H1 (cell line): ENCODE results near the gene CD47. TPM values are rescaled to one million over a fixed set of nuclear protein-coding genes. Genes with fewer than 3 reads are reported as not detected.

ENCODE experiments used
- ASH2L ChIP-seq: fragments of 200-600, 300-600 bp; sonication (generic); IDR thresholded peaks from one replicate; pipeline ENCODE4 v1.7.1; 2017; ENCODE audit warnings: low read length
- NRF1 ChIP-seq: IDR thresholded peaks from 2 replicates; pipeline ENCODE4 v1.6.1; 2011; ENCODE audit warnings: mild to moderate bottlenecking, low read depth, low read length, improper control_type of control experiment
- POU5F1 ChIP-seq: IDR thresholded peaks from 2 replicates; pipeline ENCODE4 v1.6.1; 2011; ENCODE audit warnings: low read depth, mild to moderate bottlenecking, low read length, moderate library complexity
- polyA plus RNA-seq, 7 experiments: library from polyadenylated mRNA; depleted of rRNA in 3 of 7; stranded (reverse) in 5 of 7; unstranded in 2 of 7; fragments of >200 nt in 5 of 7; fragments of 200-250 nt in 2 of 7; gene quantifications; 1 replicate in 5 of 7; 2 replicates in 1 of 7; 4 replicates in 1 of 7; pipeline versions ENCODE4 v1.2.1 to v1.2.3, GENCODE V29; 2011 to 2013; ENCODE audit warnings: missing spikeins in 2 of 7, mixed read lengths in 2 of 7
- total RNA-seq: library from RNA; stranded (reverse); fragmentation: NEBNext Ultra II Directional; extraction: Animal tissue kit (Norgen Biotek cat#: 25700); gene quantifications from 2 replicates; pipeline ENCODE4 v1.2.1, GENCODE V29; 2021
- TF ChIP-seq, protein P1 (sequence below): fragments of 300-600 bp; sonication (generic); IDR thresholded peaks from 2 replicates; pipeline ENCODE4 v1.7.1; 2012; ENCODE audit warnings: low read length, moderate library complexity, mild to moderate bottlenecking, inconsistent platforms; ENCODE audit not compliant: insufficient replicate concordance

The CD47 gene
- total and polyA plus RNA-seq, 2 of the 8 experiments (the other 6 are each of a cell fraction or from before 2014, with no cell fraction given): 14.4 to 19.3 TPM

DNA sequence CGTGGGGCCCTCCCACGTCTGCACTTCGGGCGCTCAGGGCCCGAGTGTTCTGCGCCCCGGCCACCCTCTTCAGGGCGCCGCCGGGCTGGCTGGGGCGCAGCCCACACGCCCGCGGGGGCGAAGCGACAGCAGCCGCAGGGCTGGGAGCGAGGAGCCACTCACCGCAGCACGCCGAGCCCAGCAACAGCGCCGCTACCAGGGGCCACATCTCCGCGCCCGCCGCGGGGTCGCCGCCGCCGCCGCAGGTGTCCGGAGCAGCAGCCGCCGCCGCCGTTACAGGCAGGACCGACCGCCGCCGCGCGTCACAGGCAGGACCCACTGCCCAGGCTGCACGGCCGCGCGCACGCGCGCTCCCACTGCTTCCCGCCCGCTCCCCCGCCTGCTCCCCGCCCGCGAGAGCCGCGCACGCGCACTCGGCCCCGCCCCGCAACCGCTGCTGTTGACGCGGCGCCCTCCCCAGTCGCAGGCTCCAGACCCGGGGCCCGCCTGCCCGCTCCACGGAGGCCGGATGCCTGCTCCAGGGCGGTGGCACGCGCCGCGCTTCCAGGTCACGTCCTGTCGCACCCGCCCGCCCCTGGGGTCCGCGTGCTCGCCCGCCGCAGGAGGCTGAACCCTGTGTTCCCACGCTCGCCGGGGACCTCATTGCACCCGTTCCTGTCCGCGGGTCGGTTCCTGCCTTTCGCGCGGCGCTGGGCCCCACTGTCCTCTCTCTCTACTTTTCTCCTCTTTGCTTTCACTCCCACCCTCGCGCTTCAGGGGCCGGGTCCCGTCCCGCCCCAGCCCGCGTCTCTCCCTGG lies at the start of gene CD47 (continued):
- TF ChIP-seq, protein P1, sequence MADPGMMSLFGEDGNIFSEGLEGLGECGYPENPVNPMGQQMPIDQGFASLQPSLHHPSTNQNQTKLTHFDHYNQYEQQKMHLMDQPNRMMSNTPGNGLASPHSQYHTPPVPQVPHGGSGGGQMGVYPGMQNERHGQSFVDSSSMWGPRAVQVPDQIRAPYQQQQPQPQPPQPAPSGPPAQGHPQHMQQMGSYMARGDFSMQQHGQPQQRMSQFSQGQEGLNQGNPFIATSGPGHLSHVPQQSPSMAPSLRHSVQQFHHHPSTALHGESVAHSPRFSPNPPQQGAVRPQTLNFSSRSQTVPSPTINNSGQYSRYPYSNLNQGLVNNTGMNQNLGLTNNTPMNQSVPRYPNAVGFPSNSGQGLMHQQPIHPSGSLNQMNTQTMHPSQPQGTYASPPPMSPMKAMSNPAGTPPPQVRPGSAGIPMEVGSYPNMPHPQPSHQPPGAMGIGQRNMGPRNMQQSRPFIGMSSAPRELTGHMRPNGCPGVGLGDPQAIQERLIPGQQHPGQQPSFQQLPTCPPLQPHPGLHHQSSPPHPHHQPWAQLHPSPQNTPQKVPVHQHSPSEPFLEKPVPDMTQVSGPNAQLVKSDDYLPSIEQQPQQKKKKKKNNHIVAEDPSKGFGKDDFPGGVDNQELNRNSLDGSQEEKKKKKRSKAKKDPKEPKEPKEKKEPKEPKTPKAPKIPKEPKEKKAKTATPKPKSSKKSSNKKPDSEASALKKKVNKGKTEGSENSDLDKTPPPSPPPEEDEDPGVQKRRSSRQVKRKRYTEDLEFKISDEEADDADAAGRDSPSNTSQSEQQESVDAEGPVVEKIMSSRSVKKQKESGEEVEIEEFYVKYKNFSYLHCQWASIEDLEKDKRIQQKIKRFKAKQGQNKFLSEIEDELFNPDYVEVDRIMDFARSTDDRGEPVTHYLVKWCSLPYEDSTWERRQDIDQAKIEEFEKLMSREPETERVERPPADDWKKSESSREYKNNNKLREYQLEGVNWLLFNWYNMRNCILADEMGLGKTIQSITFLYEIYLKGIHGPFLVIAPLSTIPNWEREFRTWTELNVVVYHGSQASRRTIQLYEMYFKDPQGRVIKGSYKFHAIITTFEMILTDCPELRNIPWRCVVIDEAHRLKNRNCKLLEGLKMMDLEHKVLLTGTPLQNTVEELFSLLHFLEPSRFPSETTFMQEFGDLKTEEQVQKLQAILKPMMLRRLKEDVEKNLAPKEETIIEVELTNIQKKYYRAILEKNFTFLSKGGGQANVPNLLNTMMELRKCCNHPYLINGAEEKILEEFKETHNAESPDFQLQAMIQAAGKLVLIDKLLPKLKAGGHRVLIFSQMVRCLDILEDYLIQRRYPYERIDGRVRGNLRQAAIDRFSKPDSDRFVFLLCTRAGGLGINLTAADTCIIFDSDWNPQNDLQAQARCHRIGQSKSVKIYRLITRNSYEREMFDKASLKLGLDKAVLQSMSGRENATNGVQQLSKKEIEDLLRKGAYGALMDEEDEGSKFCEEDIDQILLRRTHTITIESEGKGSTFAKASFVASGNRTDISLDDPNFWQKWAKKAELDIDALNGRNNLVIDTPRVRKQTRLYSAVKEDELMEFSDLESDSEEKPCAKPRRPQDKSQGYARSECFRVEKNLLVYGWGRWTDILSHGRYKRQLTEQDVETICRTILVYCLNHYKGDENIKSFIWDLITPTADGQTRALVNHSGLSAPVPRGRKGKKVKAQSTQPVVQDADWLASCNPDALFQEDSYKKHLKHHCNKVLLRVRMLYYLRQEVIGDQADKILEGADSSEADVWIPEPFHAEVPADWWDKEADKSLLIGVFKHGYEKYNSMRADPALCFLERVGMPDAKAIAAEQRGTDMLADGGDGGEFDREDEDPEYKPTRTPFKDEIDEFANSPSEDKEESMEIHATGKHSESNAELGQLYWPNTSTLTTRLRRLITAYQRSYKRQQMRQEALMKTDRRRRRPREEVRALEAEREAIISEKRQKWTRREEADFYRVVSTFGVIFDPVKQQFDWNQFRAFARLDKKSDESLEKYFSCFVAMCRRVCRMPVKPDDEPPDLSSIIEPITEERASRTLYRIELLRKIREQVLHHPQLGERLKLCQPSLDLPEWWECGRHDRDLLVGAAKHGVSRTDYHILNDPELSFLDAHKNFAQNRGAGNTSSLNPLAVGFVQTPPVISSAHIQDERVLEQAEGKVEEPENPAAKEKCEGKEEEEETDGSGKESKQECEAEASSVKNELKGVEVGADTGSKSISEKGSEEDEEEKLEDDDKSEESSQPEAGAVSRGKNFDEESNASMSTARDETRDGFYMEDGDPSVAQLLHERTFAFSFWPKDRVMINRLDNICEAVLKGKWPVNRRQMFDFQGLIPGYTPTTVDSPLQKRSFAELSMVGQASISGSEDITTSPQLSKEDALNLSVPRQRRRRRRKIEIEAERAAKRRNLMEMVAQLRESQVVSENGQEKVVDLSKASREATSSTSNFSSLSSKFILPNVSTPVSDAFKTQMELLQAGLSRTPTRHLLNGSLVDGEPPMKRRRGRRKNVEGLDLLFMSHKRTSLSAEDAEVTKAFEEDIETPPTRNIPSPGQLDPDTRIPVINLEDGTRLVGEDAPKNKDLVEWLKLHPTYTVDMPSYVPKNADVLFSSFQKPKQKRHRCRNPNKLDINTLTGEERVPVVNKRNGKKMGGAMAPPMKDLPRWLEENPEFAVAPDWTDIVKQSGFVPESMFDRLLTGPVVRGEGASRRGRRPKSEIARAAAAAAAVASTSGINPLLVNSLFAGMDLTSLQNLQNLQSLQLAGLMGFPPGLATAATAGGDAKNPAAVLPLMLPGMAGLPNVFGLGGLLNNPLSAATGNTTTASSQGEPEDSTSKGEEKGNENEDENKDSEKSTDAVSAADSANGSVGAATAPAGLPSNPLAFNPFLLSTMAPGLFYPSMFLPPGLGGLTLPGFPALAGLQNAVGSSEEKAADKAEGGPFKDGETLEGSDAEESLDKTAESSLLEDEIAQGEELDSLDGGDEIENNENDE: no peak
- peak; percentile 7 for TF ChIP-seq ASH2L
- TF ChIP-seq NRF1: peak; percentile 48
- no peak for TF ChIP-seq POU5F1
